Muscle layer of duodenum (tissue), 2 donors: Measurements from ENCODE around the gene PRKD3.

Experiments used
- H3K27ac ChIP-seq: one replicate; pipeline ENCODE4 v1.7.0; 2013; ENCODE audit warnings: mild to moderate bottlenecking, low read length
- H3K27me3 ChIP-seq: one replicate; pipeline ENCODE4 v1.7.0; 2013; ENCODE audit warnings: low read depth, mild to moderate bottlenecking, control low read depth, low read length
- H3K36me3 ChIP-seq, 2 donors: one replicate each; pipeline ENCODE4 v1.7.0; 2013; ENCODE audit warnings: low read length in 2 of 2, control low read depth in 1 of 2, mild to moderate bottlenecking in 1 of 2; ENCODE audit not compliant: insufficient read depth in 2 of 2, control insufficient read depth in 1 of 2
- H3K4me1 ChIP-seq, 2 donors: one replicate each; pipeline ENCODE4 v1.7.0; 2013; ENCODE audit warnings: low read length in 2 of 2, mild to moderate bottlenecking in 2 of 2, control low read depth in 1 of 2, moderate library complexity in 1 of 2; ENCODE audit not compliant: insufficient read depth in 2 of 2, control insufficient read depth in 1 of 2
- H3K4me3 ChIP-seq, 2 donors: one replicate each; pipeline ENCODE4 v1.7.0; 2013; ENCODE audit warnings: low read length in 2 of 2, low read depth in 1 of 2, mild to moderate bottlenecking in 1 of 2
- H3K9me3 ChIP-seq, 2 donors: one replicate each; pipeline ENCODE4 v1.7.0; 2013; ENCODE audit warnings: low read length in 2 of 2, control low read depth in 1 of 2, mild to moderate bottlenecking in 1 of 2; ENCODE audit not compliant: control insufficient read depth in 1 of 2
- donor health status: healthy.

Gene PRKD3

DNA sequence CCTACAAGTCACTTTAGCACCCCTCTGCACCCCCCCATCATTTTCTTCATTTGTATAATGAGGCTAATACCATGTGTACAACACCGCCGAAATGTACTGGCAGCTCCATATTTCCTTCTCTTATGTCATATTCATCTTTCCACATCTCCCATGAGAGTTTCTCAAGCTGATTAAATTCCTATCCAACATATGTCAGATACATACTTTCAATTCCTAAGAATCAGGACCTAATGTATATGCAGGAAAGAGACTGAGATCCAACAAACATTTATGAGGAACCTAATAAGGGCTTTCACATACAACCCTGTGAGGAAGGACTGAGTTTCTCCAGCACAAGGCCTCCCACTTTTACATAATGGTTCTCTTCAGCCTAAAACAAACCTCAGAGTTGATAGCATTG is 41.9 kb downstream of the PRKD3 start:
- peaks cover 18 to 36% of the 10 kb centered on the region in 2 donors for H3K36me3 ChIP-seq
- no peaks in the 10 kb centered on the region for H3K9me3 ChIP-seq
- no peaks in the 10 kb centered on the region for H3K4me1 ChIP-seq
- no peaks in the 10 kb centered on the region for H3K27me3 ChIP-seq
- H3K27ac ChIP-seq: no peak overlapping the region
- no peak overlapping the region for H3K4me3 ChIP-seq

DNA sequence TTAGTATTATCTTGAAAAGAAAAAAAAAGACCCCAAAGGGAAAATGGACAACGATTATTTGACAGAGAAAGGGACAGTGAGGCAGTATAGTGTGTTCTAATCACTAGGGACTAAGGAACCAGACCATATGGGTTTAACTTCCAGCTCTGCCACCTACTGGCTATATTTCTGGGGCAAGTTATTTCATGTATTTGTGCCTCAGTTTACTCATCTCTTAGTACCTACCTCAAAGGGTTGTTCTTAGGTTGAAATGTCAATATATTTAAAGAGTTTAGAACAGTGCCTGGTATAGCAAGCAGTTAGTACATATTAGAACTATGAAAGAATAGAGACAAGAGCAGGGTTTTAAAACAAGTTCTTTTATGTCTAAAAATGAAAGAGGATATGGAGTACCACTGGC is 42.7 kb downstream of the PRKD3 start:
- H3K4me1 ChIP-seq: no peaks in the 10 kb centered on the region
- H3K4me3 ChIP-seq: no peak overlapping the region
- no peak overlapping the region for H3K27ac ChIP-seq
- no peaks in the 10 kb centered on the region for H3K27me3 ChIP-seq
- peaks cover 18 to 31% of the 10 kb centered on the region in 2 donors for H3K36me3 ChIP-seq
- H3K9me3 ChIP-seq: no peaks in the 10 kb centered on the region

- H3K4me1 ChIP-seq: no peaks in the 10 kb centered on the region
- H3K36me3 ChIP-seq: peaks cover 34 to 39% of the 10 kb centered on the region in 2 donors
- H3K27me3 ChIP-seq: no peaks in the 10 kb centered on the region
- H3K4me3 ChIP-seq: no peak overlapping the region
- no peak overlapping the region for H3K27ac ChIP-seq
- H3K9me3 ChIP-seq: no peaks in the 10 kb centered on the region
Observed at GRCh38 chr2:37276291-37276690, 48.3 kb downstream of the PRKD3 start.
